ENCODE data around the gene PRKCB.

PRKCB gene

DNA sequence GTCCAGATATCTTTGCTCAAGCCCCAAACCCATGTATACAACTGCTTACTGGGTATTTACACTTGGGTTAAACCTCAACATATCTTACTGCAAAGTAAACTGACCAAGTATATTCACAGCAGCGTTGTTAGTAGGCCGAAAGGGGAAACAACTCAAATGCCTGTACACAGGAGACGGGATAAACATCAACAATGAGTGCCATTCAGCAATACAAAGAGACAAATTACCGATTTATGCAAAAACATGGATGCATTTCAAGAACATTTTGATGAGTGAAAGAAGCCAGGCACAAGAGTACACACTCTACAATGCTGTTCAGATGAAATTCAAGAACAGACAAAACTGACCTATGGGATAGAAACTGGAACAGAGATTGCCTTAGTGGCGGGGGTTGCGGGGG lies 284.0 kb downstream of the PRKCB start:
- Histone ChIP-seq H3F3A (ENCODE audit: low read depth) (no peaks in the 10 kb centered on the region; the same call in 1 of the 2 replicates), H3K9me2 (replicated peaks; ENCODE audit: low read depth, low read length) (no peaks in the 10 kb centered on the region), H3K27me3 (ENCODE audit: insufficient read depth, low read length, poor library complexity, severe bottlenecking) (no peaks in the 10 kb centered on the region), H3K36me3 (ENCODE audit: insufficient read depth, low read length) (peaks cover 43% of the 10 kb centered on the region; the same call in 1 of the 2 replicates), H3K4me3 (ENCODE audit: low read length, poor library complexity, severe bottlenecking) (no peak overlapping the region), H4K20me1 (ENCODE audit: insufficient read depth, low read length, poor library complexity, severe bottlenecking) (no peaks in the 10 kb centered on the region), H3K4me1 (ENCODE audit: insufficient read depth, low read length, poor library complexity, severe bottlenecking) (no peaks in the 10 kb centered on the region), H3K9me3 (ENCODE audit: insufficient read depth, low read depth, low read length) (no peaks in the 10 kb centered on the region), H2AFZ (ENCODE audit: low read length) (no peak overlapping the region), H3K4me2 (ENCODE audit: low read depth, low read length, poor library complexity, severe bottlenecking) (no peak overlapping the region), H3K9ac (ENCODE audit: low read depth, low read length, poor library complexity, severe bottlenecking) (no peak overlapping the region), H3K79me2 (ENCODE audit: insufficient read depth, low read length) (no peaks in the 10 kb centered on the region)
- TF ChIP-seq EZH2phosphoT487 (IDR thresholded peaks at IDR 0.05; ENCODE audit: borderline replicate concordance), result no peak
- TF ChIP-seq, protein P1, sequence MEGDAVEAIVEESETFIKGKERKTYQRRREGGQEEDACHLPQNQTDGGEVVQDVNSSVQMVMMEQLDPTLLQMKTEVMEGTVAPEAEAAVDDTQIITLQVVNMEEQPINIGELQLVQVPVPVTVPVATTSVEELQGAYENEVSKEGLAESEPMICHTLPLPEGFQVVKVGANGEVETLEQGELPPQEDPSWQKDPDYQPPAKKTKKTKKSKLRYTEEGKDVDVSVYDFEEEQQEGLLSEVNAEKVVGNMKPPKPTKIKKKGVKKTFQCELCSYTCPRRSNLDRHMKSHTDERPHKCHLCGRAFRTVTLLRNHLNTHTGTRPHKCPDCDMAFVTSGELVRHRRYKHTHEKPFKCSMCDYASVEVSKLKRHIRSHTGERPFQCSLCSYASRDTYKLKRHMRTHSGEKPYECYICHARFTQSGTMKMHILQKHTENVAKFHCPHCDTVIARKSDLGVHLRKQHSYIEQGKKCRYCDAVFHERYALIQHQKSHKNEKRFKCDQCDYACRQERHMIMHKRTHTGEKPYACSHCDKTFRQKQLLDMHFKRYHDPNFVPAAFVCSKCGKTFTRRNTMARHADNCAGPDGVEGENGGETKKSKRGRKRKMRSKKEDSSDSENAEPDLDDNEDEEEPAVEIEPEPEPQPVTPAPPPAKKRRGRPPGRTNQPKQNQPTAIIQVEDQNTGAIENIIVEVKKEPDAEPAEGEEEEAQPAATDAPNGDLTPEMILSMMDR (conservative IDR thresholded peaks at IDR 0.05; ENCODE audit: low read length), result no peak

DNA sequence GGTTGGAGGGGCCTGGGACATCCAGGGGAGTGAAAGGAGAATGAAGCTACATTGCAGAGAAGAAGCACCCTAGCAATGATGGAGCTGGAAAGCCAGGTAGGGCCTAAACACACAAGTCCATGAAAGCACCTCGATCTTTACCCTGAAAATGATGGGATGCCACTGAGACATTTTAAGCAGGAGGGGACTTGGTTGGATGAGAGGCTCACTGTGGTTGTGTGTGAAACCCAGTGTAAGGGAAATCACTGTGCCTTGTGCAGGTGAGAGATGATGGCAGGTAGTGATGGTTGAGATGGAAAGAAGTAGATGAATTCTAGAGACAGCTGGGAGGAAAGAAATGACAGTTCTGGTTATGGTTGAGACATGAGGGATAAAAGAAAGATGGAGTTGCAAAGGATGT lies 287.5 kb downstream of the PRKCB start:
- no peak overlapping the region for H3K9ac ChIP-seq (ENCODE audit: low read depth, low read length, poor library complexity, severe bottlenecking)
- H3K4me3 ChIP-seq (ENCODE audit: low read length, poor library complexity, severe bottlenecking), result no peak overlapping the region
- H2AFZ ChIP-seq (ENCODE audit: low read length), result no peak overlapping the region
- no peaks in the 10 kb centered on the region for H3K9me2 ChIP-seq (replicated peaks; ENCODE audit: low read depth, low read length)
- H3K4me1 ChIP-seq (ENCODE audit: insufficient read depth, low read length, poor library complexity, severe bottlenecking), result peaks cover 4% of the 10 kb centered on the region
- TF ChIP-seq, protein P1 (conservative IDR thresholded peaks at IDR 0.05; ENCODE audit: low read length), result no peak
- TF ChIP-seq EZH2phosphoT487 (IDR thresholded peaks at IDR 0.05; ENCODE audit: borderline replicate concordance), result no peak
- H3K4me2 ChIP-seq (ENCODE audit: low read depth, low read length, poor library complexity, severe bottlenecking), result no peak overlapping the region
- H3K79me2 ChIP-seq (ENCODE audit: insufficient read depth, low read length), result no peaks in the 10 kb centered on the region
- H3F3A ChIP-seq (ENCODE audit: low read depth), result no peaks in the 10 kb centered on the region; the same call in 1 of the 2 replicates
- no peaks in the 10 kb centered on the region for H3K27me3 ChIP-seq (ENCODE audit: insufficient read depth, low read length, poor library complexity, severe bottlenecking)
- no peaks in the 10 kb centered on the region for H3K9me3 ChIP-seq (ENCODE audit: insufficient read depth, low read depth, low read length)
- H3K36me3 ChIP-seq (ENCODE audit: insufficient read depth, low read length), result peaks cover 49% of the 10 kb centered on the region; the same call in 1 of the 2 replicates
- no peaks in the 10 kb centered on the region for H4K20me1 ChIP-seq (ENCODE audit: insufficient read depth, low read length, poor library complexity, severe bottlenecking)

DNA sequence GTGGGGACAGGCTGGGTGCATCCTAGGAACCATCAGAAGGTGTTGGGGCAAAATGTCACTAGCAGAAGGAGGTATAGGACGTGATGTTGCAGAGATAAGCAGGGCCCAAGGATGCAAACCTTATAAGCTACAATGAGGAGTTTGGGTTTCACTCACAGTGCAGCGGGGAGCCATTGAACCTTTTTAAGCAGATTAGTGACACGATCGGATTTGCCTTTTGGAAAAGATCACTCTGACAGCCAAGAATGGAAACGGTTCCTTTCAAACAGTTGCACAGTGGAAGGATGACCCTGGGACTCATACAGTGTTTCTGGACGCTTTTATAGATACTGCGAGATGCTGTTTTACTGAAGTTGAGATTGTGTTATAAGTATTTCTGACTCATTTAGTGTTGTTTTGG lies 288.5 kb downstream of the PRKCB start:
- Histone ChIP-seq H3K36me3 (ENCODE audit: insufficient read depth, low read length) (peaks cover 55% of the 10 kb centered on the region; the same call in 1 of the 2 replicates), H3F3A (ENCODE audit: low read depth) (no peaks in the 10 kb centered on the region; the same call in 1 of the 2 replicates), H3K27me3 (ENCODE audit: insufficient read depth, low read length, poor library complexity, severe bottlenecking) (no peaks in the 10 kb centered on the region), H2AFZ (ENCODE audit: low read length) (no peak overlapping the region), H3K4me2 (ENCODE audit: low read depth, low read length, poor library complexity, severe bottlenecking) (no peak overlapping the region), H3K79me2 (ENCODE audit: insufficient read depth, low read length) (no peaks in the 10 kb centered on the region), H3K9me3 (ENCODE audit: insufficient read depth, low read depth, low read length) (no peaks in the 10 kb centered on the region), H3K4me3 (ENCODE audit: low read length, poor library complexity, severe bottlenecking) (no peak overlapping the region), H4K20me1 (ENCODE audit: insufficient read depth, low read length, poor library complexity, severe bottlenecking) (no peaks in the 10 kb centered on the region), H3K9ac (ENCODE audit: low read depth, low read length, poor library complexity, severe bottlenecking) (no peak overlapping the region), H3K4me1 (ENCODE audit: insufficient read depth, low read length, poor library complexity, severe bottlenecking) (peaks cover 4% of the 10 kb centered on the region), H3K9me2 (replicated peaks; ENCODE audit: low read depth, low read length) (no peaks in the 10 kb centered on the region)
- no peak for TF ChIP-seq EZH2phosphoT487 (IDR thresholded peaks at IDR 0.05; ENCODE audit: borderline replicate concordance)
- TF ChIP-seq, protein P1 (conservative IDR thresholded peaks at IDR 0.05; ENCODE audit: low read length), result no peak
